Fibroblast of lung (primary cell): Measurements from ENCODE around the gene CDC5L. TPM values are rescaled to one million over a fixed set of nuclear protein-coding genes. Genes with fewer than 3 reads are reported as not detected.
"Not testable (repeated sequence)": the region's sequence is repeated elsewhere in the genome, so short reads cannot be mapped to it uniquely, and the experiment has no call there.

Experiments
- DNase-seq, 2 donors: peaks; one replicate each; pipeline versions ENCODE4 v3.0.0 to v3.0.0-alpha.2; 2010; ENCODE audit warnings: low read depth in 2 of 2
- H2AFZ ChIP-seq: 2 replicates; pipeline ENCODE4 v1.5.1; 2012; ENCODE audit warnings: low read length, control low read depth, inconsistent platforms
- H3K27ac ChIP-seq: 2 replicates; pipeline ENCODE4 v1.5.1; 2011; ENCODE audit warnings: low read length, control low read depth; ENCODE audit not compliant: insufficient read depth
- H3K27me3 ChIP-seq: 2 replicates; pipeline ENCODE4 v1.5.1; 2011; ENCODE audit warnings: mild to moderate bottlenecking, low read length; ENCODE audit not compliant: control insufficient read depth, insufficient read depth
- H3K36me3 ChIP-seq: 2 replicates; pipeline ENCODE4 v1.5.1; 2011; ENCODE audit warnings: low read length; ENCODE audit not compliant: control insufficient read depth, insufficient read depth
- H3K4me1 ChIP-seq: 2 replicates; pipeline ENCODE4 v1.5.1; 2011; ENCODE audit warnings: low read length; ENCODE audit not compliant: control insufficient read depth, insufficient read depth; ENCODE audit errors: extremely low read depth
- H3K4me2 ChIP-seq: 2 replicates; pipeline ENCODE4 v1.5.1; 2011; ENCODE audit warnings: low read length, control low read depth; ENCODE audit not compliant: insufficient read depth; ENCODE audit errors: extremely low read depth
- H3K4me3 ChIP-seq, 4 experiments: fragments of 200-600 bp in 1 of 4; sonication (generic) in 1 of 4; replicated peaks in 1 of 4; 2 replicates each; pipeline ENCODE4 v1.5.1; 2011 to 2016; ENCODE audit warnings: low read length in 4 of 4, low read depth in 3 of 4, mild to moderate bottlenecking in 3 of 4, control low read depth in 2 of 4, inconsistent platforms in 1 of 4, mixed read lengths in 1 of 4; ENCODE audit not compliant: insufficient read depth in 1 of 4; ENCODE audit errors: control extremely low read depth in 1 of 4
- H3K79me2 ChIP-seq: 2 replicates; pipeline ENCODE4 v1.5.1; 2012; ENCODE audit warnings: mild to moderate bottlenecking, low read length, inconsistent platforms; ENCODE audit not compliant: control insufficient read depth, insufficient read depth
- H3K9ac ChIP-seq: 2 replicates; pipeline ENCODE4 v1.5.1; 2011; ENCODE audit warnings: mild to moderate bottlenecking, low read length, control low read depth; ENCODE audit not compliant: insufficient read depth
- H3K9me3 ChIP-seq: 2 replicates; pipeline ENCODE4 v1.5.1; 2012; ENCODE audit warnings: low read depth, low read length; ENCODE audit not compliant: control insufficient read depth, insufficient read depth
- H4K20me1 ChIP-seq: 2 replicates; pipeline ENCODE4 v1.5.1; 2011; ENCODE audit warnings: low read length; ENCODE audit not compliant: control insufficient read depth, insufficient read depth; ENCODE audit errors: extremely low read depth
- EZH2 ChIP-seq: IDR thresholded peaks from 2 replicates; pipeline ENCODE4 v1.5.1; 2012; ENCODE audit warnings: low read length, control low read depth, mild to moderate bottlenecking; ENCODE audit errors: missing control alignments
- polyA plus RNA-seq, 2 donors: library from polyadenylated mRNA; depleted of rRNA in 1 of 2; stranded (reverse) in 1 of 2; unstranded in 1 of 2; fragments of >200 nt; gene quantifications; 2 replicates each; pipeline ENCODE4 v1.2.1, GENCODE V29; 2011 to 2012; ENCODE audit warnings: missing spikeins in 1 of 2
- total RNA-seq: library from RNA; depleted of rRNA; stranded (reverse); fragments of >200 nt; gene quantifications from 2 replicates; pipeline ENCODE4 v1.2.1, GENCODE V29; 2014
- TF ChIP-seq, protein P1 (sequence below), 2 donors: IDR thresholded peaks in 1 of 2; conservative IDR thresholded peaks in 1 of 2; 1 replicate in 1 of 2; 2 replicates in 1 of 2; pipeline ENCODE4 v1.5.1; 2011 to 2012; ENCODE audit warnings: low read length in 2 of 2, control low read depth in 1 of 2, inconsistent platforms in 1 of 2, low read depth in 1 of 2, mild to moderate bottlenecking in 1 of 2

CDC5L gene
- total and polyA plus RNA-seq, 2 donors (not counting 1 experiment from before 2014, with no cell fraction given), result 18.7 to 22.5 TPM

DNA sequence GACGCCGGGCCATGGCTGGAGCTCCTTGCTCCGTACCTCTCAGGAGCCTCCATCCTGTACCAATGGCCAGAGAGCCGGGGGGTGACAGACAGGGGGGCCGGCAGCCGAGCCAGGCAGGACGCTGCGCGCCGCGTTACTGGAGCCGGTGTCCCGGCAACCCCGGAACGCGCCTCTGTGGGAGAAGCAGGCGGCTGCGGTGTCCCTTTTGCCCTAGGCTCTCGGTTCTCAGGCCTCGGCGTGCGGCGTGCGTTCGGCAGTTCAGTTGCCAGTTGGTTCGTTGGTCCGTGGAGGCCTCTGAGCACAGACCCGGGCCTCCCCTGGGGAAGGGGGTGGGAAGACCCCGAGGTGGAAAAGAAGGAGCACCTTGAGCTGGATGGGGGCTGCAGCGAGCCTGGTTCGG is 45.0 kb upstream of the CDC5L start, which contains the start of gene SPATS1:
Gene SPATS1, plus strand, starts transcription at position 162 of the 400 bp plus-strand sequence. CDS start 446 bp downstream, outside the sequence.
- H2AFZ ChIP-seq, result no peak within 1 kb of the TSS

DNA sequence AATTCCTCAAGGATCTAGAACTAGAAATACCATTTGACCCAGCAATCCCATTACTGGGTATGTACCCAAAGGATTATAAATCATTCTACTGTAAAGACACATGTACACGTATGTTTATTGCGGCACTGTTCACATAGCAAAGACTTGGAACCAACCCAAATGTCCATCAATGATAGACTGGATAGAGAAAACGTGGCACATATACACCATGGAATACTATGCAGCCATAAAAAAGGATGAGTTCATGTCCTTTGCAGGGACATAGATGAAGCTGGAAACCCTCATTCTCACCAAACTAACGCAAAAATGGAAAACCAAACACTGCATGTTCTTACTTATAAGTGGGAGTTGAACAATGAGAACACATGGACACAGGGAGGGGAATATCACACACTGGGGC is 40.7 kb upstream of the CDC5L start:
- H3K79me2 ChIP-seq, DNase-seq, H3K36me3 ChIP-seq, H4K20me1 ChIP-seq, H3K9ac ChIP-seq, H3K27ac ChIP-seq, H2AFZ ChIP-seq, H3K9me3 ChIP-seq, H3K4me2 ChIP-seq, H3K4me3 ChIP-seq, H3K4me1 ChIP-seq: not testable (repeated sequence)
- peaks cover 37% of the 10 kb centered on the region for H3K27me3 ChIP-seq

More for the DNA sequence above, 45.0 kb upstream of the CDC5L start, which contains the start of gene SPATS1:
- Histone ChIP-seq H3K4me2 (no peak within 1 kb of the TSS), H3K79me2 (no peaks in the 10 kb centered on the region), H4K20me1 (no peaks in the 10 kb centered on the region), H3K27ac (no peak within 1 kb of the TSS), H3K4me1 (no peaks in the 10 kb centered on the region), H3K36me3 (no peaks in the 10 kb centered on the region), H3K27me3 (peaks cover 47% of the 10 kb centered on the region), H3K4me3 (no peak within 1 kb of the TSS), H3K9ac (no peak within 1 kb of the TSS), H3K9me3 (no peaks in the 10 kb centered on the region)
- TF ChIP-seq EZH2, result peak; percentile 70
- TF ChIP-seq, protein P1, sequence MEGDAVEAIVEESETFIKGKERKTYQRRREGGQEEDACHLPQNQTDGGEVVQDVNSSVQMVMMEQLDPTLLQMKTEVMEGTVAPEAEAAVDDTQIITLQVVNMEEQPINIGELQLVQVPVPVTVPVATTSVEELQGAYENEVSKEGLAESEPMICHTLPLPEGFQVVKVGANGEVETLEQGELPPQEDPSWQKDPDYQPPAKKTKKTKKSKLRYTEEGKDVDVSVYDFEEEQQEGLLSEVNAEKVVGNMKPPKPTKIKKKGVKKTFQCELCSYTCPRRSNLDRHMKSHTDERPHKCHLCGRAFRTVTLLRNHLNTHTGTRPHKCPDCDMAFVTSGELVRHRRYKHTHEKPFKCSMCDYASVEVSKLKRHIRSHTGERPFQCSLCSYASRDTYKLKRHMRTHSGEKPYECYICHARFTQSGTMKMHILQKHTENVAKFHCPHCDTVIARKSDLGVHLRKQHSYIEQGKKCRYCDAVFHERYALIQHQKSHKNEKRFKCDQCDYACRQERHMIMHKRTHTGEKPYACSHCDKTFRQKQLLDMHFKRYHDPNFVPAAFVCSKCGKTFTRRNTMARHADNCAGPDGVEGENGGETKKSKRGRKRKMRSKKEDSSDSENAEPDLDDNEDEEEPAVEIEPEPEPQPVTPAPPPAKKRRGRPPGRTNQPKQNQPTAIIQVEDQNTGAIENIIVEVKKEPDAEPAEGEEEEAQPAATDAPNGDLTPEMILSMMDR (conservative IDR thresholded peaks at IDR 0.05 in 1 of 2, IDR thresholded peaks at IDR 0.05 in 1 of 2; ENCODE audit: low read depth in 1 of 2, low read length in 2 of 2), result no peak
- DNase-seq, result no peak

DNA sequence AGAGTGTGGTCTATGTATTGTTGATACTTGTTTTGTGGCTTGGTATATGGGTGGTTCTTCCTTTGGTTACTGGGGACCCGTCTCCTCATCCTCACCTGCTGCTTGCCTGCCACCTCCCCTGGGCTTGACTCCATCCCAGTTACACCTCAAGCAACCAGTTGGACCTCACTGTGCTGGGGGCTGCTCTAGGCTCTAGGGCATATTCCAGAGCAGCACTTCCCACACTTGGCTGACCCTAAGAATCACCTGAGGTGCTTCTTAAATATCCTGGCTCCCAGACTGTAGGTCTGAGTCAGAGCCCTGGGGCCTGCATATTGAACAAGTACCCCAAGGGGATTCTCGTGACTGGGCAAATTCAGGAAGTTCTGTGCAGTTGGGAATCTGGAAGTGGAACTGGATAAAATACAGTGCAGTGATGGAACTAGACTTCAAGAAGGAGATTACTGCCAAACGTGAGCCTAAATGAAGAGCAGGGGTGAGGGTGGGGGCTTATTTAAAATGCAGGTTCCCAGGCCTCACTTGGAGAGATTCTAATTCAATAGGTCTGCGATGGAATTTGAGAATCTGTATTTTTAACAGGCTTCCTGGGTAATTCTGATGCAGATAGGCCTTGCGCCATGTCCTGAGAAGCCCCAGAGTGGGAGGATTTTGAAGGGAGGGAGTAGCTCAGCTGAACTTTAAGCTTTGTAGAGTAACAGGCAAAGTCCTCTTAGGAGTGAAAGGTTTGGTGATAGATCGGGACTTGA is 37.4 kb upstream of the CDC5L start:
- H3K4me3 ChIP-seq, result no peak overlapping the region
- no peak for TF ChIP-seq EZH2
- TF ChIP-seq, protein P1 (conservative IDR thresholded peaks at IDR 0.05 in 1 of 2, IDR thresholded peaks at IDR 0.05 in 1 of 2; ENCODE audit: low read depth in 1 of 2, low read length in 2 of 2), result no peak
- H3K9me3 ChIP-seq, result no peaks in the 10 kb centered on the region
- peaks cover 7% of the 10 kb centered on the region for H3K27me3 ChIP-seq
- H3K9ac ChIP-seq, result no peak overlapping the region
- no peak overlapping the region for H2AFZ ChIP-seq
- DNase-seq, result no peak
- H3K79me2 ChIP-seq, result no peaks in the 10 kb centered on the region
- H3K36me3 ChIP-seq, result no peaks in the 10 kb centered on the region
- no peaks in the 10 kb centered on the region for H3K4me1 ChIP-seq
- no peaks in the 10 kb centered on the region for H4K20me1 ChIP-seq
- H3K4me2 ChIP-seq, result no peak overlapping the region
- H3K27ac ChIP-seq, result no peak overlapping the region

DNA sequence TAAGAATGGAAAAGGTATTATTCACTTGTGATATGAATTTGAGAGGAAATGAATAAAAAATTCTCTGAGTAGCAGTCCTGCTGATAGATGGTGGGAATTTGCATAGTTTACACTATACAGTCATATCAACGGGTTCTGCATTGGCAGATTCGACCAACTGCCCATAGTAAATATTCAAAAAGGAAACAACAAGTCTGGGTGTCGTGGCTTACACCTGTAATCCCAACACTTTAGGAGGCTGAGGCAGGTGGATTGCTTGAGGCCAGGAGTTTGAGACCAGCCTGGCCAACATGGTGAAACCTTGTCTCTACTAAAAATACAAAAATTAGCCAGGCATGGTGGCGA is 36.9 kb upstream of the CDC5L start:
- not testable (repeated sequence) for H3K27ac ChIP-seq, DNase-seq, H3K4me2 ChIP-seq, H3K36me3 ChIP-seq, H3K4me1 ChIP-seq, H3K9ac ChIP-seq, H3K9me3 ChIP-seq, H3K4me3 ChIP-seq, H3K79me2 ChIP-seq, H2AFZ ChIP-seq, H4K20me1 ChIP-seq, H3K27me3 ChIP-seq
